Caco-2 (cell line): ENCODE measurements around the gene ZNF154. TPM values are rescaled to one million over a fixed set of nuclear protein-coding genes. Genes with fewer than 3 reads are reported as not detected.

Experiments
- BruUV-seq: library from RNA; stranded (reverse); fragments of 400-500 nt; replicated peaks from 2 replicates; lab custom pipeline; 2021; lab: Mats Ljungman, UMichigan
- CTCF ChIA-PET: fragments of 300-600 bp; sonication (Branson Sonifier 250); formaldehyde crosslinking; loops from one replicate; lab custom pipeline; 2022; ENCODE audit warnings: antibody characterized with exemption; lab: Charles Lee
- POLR2A ChIA-PET: fragments of 300-600 bp; sonication (Branson Sonifier 250); formaldehyde crosslinking; loops from one replicate; lab custom pipeline; 2022; ENCODE audit warnings: antibody characterized with exemption; lab: Charles Lee
- DNase-seq, 2 experiments: peaks; one replicate each; pipeline versions ENCODE4 v3.0.0 to v3.0.0-alpha.2; 2020 to 2022
- H3K27me3 ChIP-seq: replicated peaks from 2 replicates; pipeline ENCODE4 v1.6.0; 2011; ENCODE audit warnings: low read length; ENCODE audit not compliant: control insufficient read depth, insufficient read depth
- H3K36me3 ChIP-seq: 2 replicates; pipeline ENCODE4 v1.5.1; 2011; ENCODE audit warnings: low read length; ENCODE audit not compliant: control insufficient read depth, insufficient read depth
- H3K4me1 ChIP-seq: fragments of 250-450 bp; sonication (Bioruptor Pico); 2 replicates; pipeline ENCODE4 v1.5.1; 2020; ENCODE audit warnings: mild to moderate bottlenecking
- H3K4me3 ChIP-seq: 2 replicates; pipeline ENCODE4 v1.5.1; 2011; ENCODE audit warnings: low read depth, mild to moderate bottlenecking, control low read depth, low read length
- H3K9me3 ChIP-seq: fragments of 250-450 bp; sonication (Bioruptor Pico); 2 replicates; pipeline ENCODE4 v1.5.1; 2020; ENCODE audit warnings: mild to moderate bottlenecking, moderate library complexity
- H3K27ac Mint-ChIP-seq: one replicate; pipeline ENCODE4 v1.8.0; 2022; ENCODE audit warnings: mixed read lengths; ENCODE audit not compliant: unreplicated experiment
- H3K27me3 Mint-ChIP-seq: one replicate; pipeline ENCODE4 v1.8.0; 2022; ENCODE audit warnings: mixed read lengths; ENCODE audit not compliant: insufficient read depth, unreplicated experiment
- H3K36me3 Mint-ChIP-seq: one replicate; pipeline ENCODE4 v1.8.0; 2022; ENCODE audit warnings: mild to moderate bottlenecking, mixed read lengths; ENCODE audit not compliant: insufficient read depth, unreplicated experiment
- H3K4me1 Mint-ChIP-seq: one replicate; pipeline ENCODE4 v1.8.0; 2022; ENCODE audit warnings: low read depth, mixed read lengths; ENCODE audit not compliant: unreplicated experiment
- H3K4me3 Mint-ChIP-seq: one replicate; pipeline ENCODE4 v1.8.0; 2022; ENCODE audit warnings: mild to moderate bottlenecking, moderate library complexity, mixed read lengths; ENCODE audit not compliant: unreplicated experiment
- H3K9me3 Mint-ChIP-seq: one replicate; pipeline ENCODE4 v1.8.0; 2022; ENCODE audit warnings: mixed read lengths; ENCODE audit not compliant: unreplicated experiment
- intact Hi-C: fragments of 100-400 bp; cut with micrococcal nuclease; formaldehyde crosslinking; loops from one replicate; pipeline ENCODE4 v1.10.0; 2022; ENCODE audit not compliant: unreplicated experiment
- total RNA-seq: library from RNA; stranded (reverse); gene quantifications from 2 replicates; pipeline ENCODE4 v1.2.3, GENCODE V29; 2022
- TF ChIP-seq, protein P1 (sequence below), 2 experiments: fragments of 200-600 bp in 1 of 2; IDR thresholded peaks; 1 replicate in 1 of 2; 2 replicates in 1 of 2; pipeline versions ENCODE4 v1.5.1 to v1.8.0; 2011 to 2022; ENCODE audit warnings: antibody characterized with exemption in 1 of 2, control low read depth in 1 of 2, inconsistent platforms in 1 of 2, low read depth in 1 of 2, low read length in 1 of 2, mild to moderate bottlenecking in 1 of 2, moderate library complexity in 1 of 2; ENCODE audit not compliant: insufficient read depth in 1 of 2, severe bottlenecking in 1 of 2, unreplicated experiment in 1 of 2

Gene ZNF154
- total RNA-seq, 1 experiment from 2014 or later, result not detected

DNA sequence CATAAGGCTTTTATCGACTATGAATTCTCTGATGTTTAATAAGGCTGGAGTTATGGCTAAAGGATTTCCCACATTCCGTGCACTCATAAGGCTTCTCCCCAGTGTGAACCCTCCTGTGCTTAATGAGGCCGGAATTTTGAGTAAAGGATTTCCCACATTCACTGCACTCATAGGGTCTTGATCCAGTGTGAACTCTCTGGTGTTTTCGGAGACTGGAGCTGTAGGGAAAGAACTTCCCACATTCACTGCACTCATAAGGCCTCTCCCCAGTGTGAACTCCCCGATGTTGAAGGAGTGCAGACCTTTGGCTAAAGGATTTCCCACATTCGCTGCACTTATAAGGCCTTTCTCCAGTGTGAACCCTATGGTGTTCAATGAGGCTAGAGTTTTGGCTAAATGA is 7.4 kb downstream of the ZNF154 start:
- Mint-ChIP-seq H3K4me1 (no peaks in the 10 kb centered on the region), H3K27ac (no peak overlapping the region), H3K9me3 (peaks cover 46% of the 10 kb centered on the region), H3K36me3 (peaks cover 32% of the 10 kb centered on the region), H3K4me3 (no peak overlapping the region), H3K27me3 (no peaks in the 10 kb centered on the region)
- peaks cover 23% of the 10 kb centered on the region for H3K9me3 ChIP-seq
- no peaks in the 10 kb centered on the region for H3K36me3 ChIP-seq
- BruUV-seq, result no TSS peak
- ChIA-PET POLR2A (no interaction called here), CTCF (no interaction called here)
- TF ChIP-seq, protein P1, sequence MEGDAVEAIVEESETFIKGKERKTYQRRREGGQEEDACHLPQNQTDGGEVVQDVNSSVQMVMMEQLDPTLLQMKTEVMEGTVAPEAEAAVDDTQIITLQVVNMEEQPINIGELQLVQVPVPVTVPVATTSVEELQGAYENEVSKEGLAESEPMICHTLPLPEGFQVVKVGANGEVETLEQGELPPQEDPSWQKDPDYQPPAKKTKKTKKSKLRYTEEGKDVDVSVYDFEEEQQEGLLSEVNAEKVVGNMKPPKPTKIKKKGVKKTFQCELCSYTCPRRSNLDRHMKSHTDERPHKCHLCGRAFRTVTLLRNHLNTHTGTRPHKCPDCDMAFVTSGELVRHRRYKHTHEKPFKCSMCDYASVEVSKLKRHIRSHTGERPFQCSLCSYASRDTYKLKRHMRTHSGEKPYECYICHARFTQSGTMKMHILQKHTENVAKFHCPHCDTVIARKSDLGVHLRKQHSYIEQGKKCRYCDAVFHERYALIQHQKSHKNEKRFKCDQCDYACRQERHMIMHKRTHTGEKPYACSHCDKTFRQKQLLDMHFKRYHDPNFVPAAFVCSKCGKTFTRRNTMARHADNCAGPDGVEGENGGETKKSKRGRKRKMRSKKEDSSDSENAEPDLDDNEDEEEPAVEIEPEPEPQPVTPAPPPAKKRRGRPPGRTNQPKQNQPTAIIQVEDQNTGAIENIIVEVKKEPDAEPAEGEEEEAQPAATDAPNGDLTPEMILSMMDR (IDR thresholded peaks at IDR 0.05; ENCODE audit: insufficient read depth in 1 of 2, low read depth in 1 of 2, low read length in 1 of 2, severe bottlenecking in 1 of 2, unreplicated experiment in 1 of 2), result no peak
- H3K4me3 ChIP-seq, result no peak overlapping the region
- no peaks in the 10 kb centered on the region for H3K4me1 ChIP-seq
- H3K27me3 ChIP-seq, result no peaks in the 10 kb centered on the region
- no peak for DNase-seq
- intact Hi-C loops, result no loop called here

DNA sequence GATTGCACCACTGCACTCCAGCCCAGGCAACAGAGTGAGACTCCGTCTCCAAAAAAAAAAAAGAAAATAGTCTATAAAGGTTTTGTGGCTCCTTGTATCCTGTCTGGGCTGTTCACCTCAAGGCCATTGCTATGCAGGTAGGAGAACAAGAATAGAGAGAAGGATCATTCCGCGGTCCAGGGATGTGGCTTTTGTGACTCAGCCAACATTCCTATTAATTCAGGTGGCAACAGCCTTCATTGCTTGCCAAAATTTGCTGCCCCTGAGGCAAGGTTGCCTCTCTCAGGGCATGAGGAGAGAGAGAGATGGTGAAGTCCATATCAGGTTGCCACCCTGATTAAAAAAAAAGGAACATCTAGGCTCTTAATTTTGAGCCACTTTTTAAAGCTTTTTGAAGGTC is 19.3 kb downstream of the ZNF154 start:
- Histone ChIP-seq H3K9me3 (peaks cover 28% of the 10 kb centered on the region), H3K27me3 (no peaks in the 10 kb centered on the region), H3K4me1 (no peaks in the 10 kb centered on the region), H3K4me3 (no peak overlapping the region), H3K36me3 (peaks cover 24% of the 10 kb centered on the region)
- Mint-ChIP-seq H3K4me3 (no peak overlapping the region), H3K27me3 (no peaks in the 10 kb centered on the region), H3K4me1 (no peaks in the 10 kb centered on the region), H3K27ac (no peak overlapping the region), H3K36me3 (peaks cover 78% of the 10 kb centered on the region), H3K9me3 (peaks cover 32% of the 10 kb centered on the region)
- intact Hi-C loops, result no loop called here
- no TSS peak for BruUV-seq
- no peak for DNase-seq
- TF ChIP-seq, protein P1 (IDR thresholded peaks at IDR 0.05; ENCODE audit: insufficient read depth in 1 of 2, low read depth in 1 of 2, low read length in 1 of 2, severe bottlenecking in 1 of 2, unreplicated experiment in 1 of 2), result no peak
- ChIA-PET CTCF (no interaction called here), POLR2A (no interaction called here)

DNA sequence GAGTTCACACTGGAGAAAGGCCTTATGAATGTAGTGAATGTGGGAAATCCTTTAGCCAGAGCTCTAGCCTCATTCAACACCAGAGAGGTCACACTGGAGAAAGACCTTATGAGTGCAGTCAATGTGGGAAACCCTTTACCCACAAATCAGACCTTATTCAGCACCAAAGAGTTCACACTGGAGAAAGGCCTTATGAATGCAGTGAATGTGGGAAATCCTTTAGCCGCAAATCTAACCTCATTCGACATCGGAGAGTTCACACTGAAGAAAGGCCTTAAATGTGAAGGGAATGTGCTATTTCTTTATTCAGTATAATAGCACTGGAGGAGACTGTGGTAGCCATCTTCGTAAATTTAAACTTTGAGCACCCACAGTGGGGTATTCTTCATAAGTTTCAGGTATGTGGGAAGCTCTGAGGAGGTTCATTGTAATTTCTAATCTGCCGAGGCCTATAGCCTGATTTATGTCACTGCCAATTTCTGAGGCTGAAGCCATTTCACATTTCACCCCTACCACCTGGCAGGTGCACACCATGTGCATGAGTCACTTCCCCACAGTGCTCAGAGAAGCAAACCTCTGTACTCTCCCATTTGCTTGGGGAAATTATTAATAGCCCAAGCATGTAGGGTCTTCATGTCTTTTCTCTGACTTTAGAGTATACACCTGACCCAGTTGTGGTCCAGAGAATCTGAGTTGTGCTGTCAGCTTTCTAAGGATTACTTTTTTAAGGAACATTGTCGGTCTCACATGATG is 20.8 kb downstream of the ZNF154 start:
- intact Hi-C loops, result no loop called here
- peaks cover 33% of the 10 kb centered on the region for H3K36me3 ChIP-seq
- H3K9me3 ChIP-seq, result peaks cover 34% of the 10 kb centered on the region
- H3K4me1 ChIP-seq, result peaks cover under 1% of the 10 kb centered on the region; the same call in 1 of the 2 replicates
- ChIA-PET CTCF (no interaction called here), POLR2A (no interaction called here)
- no TSS peak for BruUV-seq
- H3K9me3 Mint-ChIP-seq, result peaks cover 33% of the 10 kb centered on the region
- H3K27me3 Mint-ChIP-seq, result no peaks in the 10 kb centered on the region
- TF ChIP-seq, protein P1 (IDR thresholded peaks at IDR 0.05; ENCODE audit: insufficient read depth in 1 of 2, low read depth in 1 of 2, low read length in 1 of 2, severe bottlenecking in 1 of 2, unreplicated experiment in 1 of 2), result no peak
- H3K4me3 ChIP-seq, result no peak overlapping the region
- no peaks in the 10 kb centered on the region for H3K27me3 ChIP-seq
- no peak for DNase-seq
- peaks cover 86% of the 10 kb centered on the region for H3K36me3 Mint-ChIP-seq
- H3K27ac Mint-ChIP-seq, result no peak overlapping the region
- no peak overlapping the region for H3K4me3 Mint-ChIP-seq
- H3K4me1 Mint-ChIP-seq, result peaks cover 10% of the 10 kb centered on the region
